Trophoblast cell (in vitro differentiated cells and primary cell): ENCODE measurements around the gene PCDHB13.
"Not testable (repeated sequence)": the region's sequence is repeated elsewhere in the genome, so short reads cannot be mapped to it uniquely, and the experiment has no call there.

Experiments used
- DNase-seq, 2 donors: peaks; one replicate each; pipeline ENCODE4 v3.0.0-alpha.2; 2016
- H2AFZ ChIP-seq: 2 replicates; pipeline ENCODE4 v1.6.1; 2013; ENCODE audit warnings: low read length, moderate library complexity, mild to moderate bottlenecking; ENCODE audit not compliant: insufficient read depth, poor library complexity
- H2AK5ac ChIP-seq: 2 replicates; pipeline ENCODE4 v1.6.1; 2013; ENCODE audit warnings: mild to moderate bottlenecking, low read length
- H2BK120ac ChIP-seq: 2 replicates; pipeline ENCODE4 v1.6.1; 2013; ENCODE audit warnings: low read length, mild to moderate bottlenecking, moderate library complexity; ENCODE audit not compliant: insufficient read depth, poor library complexity
- H2BK12ac ChIP-seq: 2 replicates; pipeline ENCODE4 v1.6.1; 2013; ENCODE audit warnings: mild to moderate bottlenecking, low read length, moderate library complexity
- H2BK5ac ChIP-seq: 2 replicates; pipeline ENCODE4 v1.6.1; 2013; ENCODE audit warnings: low read length, low read depth, moderate library complexity, mild to moderate bottlenecking; ENCODE audit not compliant: poor library complexity
- H3K14ac ChIP-seq: 2 replicates; pipeline ENCODE4 v1.6.1; 2013; ENCODE audit warnings: mild to moderate bottlenecking, low read length
- H3K18ac ChIP-seq: 2 replicates; pipeline ENCODE4 v1.6.1; 2013; ENCODE audit warnings: mild to moderate bottlenecking, low read length
- H3K23ac ChIP-seq: 2 replicates; pipeline ENCODE4 v1.6.1; 2013; ENCODE audit warnings: low read length
- H3K27ac ChIP-seq: 2 replicates; pipeline ENCODE4 v1.5.1; 2013; ENCODE audit warnings: low read depth, mild to moderate bottlenecking, inconsistent platforms, low read length, moderate library complexity
- H3K27me3 ChIP-seq: 2 replicates; pipeline ENCODE4 v1.6.1; 2013; ENCODE audit warnings: inconsistent platforms, mild to moderate bottlenecking, low read length, moderate library complexity; ENCODE audit not compliant: insufficient read depth
- H3K36me3 ChIP-seq, 2 experiments: 1 replicate in 1 of 2; 2 replicates in 1 of 2; pipeline ENCODE4 v1.6.1; 2013; ENCODE audit warnings: low read length in 2 of 2, mild to moderate bottlenecking in 2 of 2, moderate library complexity in 1 of 2; ENCODE audit not compliant: insufficient read depth in 2 of 2, control insufficient read depth in 1 of 2
- H3K4ac ChIP-seq: 2 replicates; pipeline ENCODE4 v1.6.1; 2013; ENCODE audit warnings: low read depth, mild to moderate bottlenecking, low read length, moderate library complexity
- H3K4me1 ChIP-seq, 2 experiments: 1 replicate in 1 of 2; 2 replicates in 1 of 2; pipeline ENCODE4 v1.6.1; 2013; ENCODE audit warnings: low read length in 2 of 2, mild to moderate bottlenecking in 2 of 2, moderate library complexity in 1 of 2; ENCODE audit not compliant: insufficient read depth in 2 of 2, control insufficient read depth in 1 of 2
- H3K4me2 ChIP-seq: 2 replicates; pipeline ENCODE4 v1.6.1; 2013; ENCODE audit warnings: inconsistent platforms, mild to moderate bottlenecking, low read length, moderate library complexity
- H3K4me3 ChIP-seq: 2 replicates; pipeline ENCODE4 v1.5.1; 2013; ENCODE audit warnings: mild to moderate bottlenecking, low read depth, low read length, inconsistent platforms
- H3K79me1 ChIP-seq: one replicate; pipeline ENCODE4 v1.6.1; 2013; ENCODE audit warnings: low read length
- H3K79me2 ChIP-seq: 2 replicates; pipeline ENCODE4 v1.6.1; 2013; ENCODE audit warnings: low read length, mild to moderate bottlenecking; ENCODE audit not compliant: control insufficient read depth, insufficient read depth, poor library complexity
- H3K9ac ChIP-seq: 2 replicates; pipeline ENCODE4 v1.6.1; 2013; ENCODE audit warnings: mild to moderate bottlenecking, low read length
- H3K9me3 ChIP-seq: 2 replicates; pipeline ENCODE4 v1.6.1; 2013; ENCODE audit warnings: low read depth, mild to moderate bottlenecking, control low read depth, inconsistent platforms, low read length; ENCODE audit not compliant: insufficient read depth
- H4K12ac ChIP-seq: 2 replicates; pipeline ENCODE4 v1.6.1; 2013; ENCODE audit warnings: low read depth, mild to moderate bottlenecking, low read length, moderate library complexity
- H4K8ac ChIP-seq: 2 replicates; pipeline ENCODE4 v1.6.1; 2013; ENCODE audit warnings: low read depth, mild to moderate bottlenecking, low read length, moderate library complexity
- H4K91ac ChIP-seq: one replicate; pipeline ENCODE4 v1.6.1; 2013; ENCODE audit warnings: low read depth, mild to moderate bottlenecking, low read length, moderate library complexity
- WGBS: extraction: QIAGEN DNeasy Blood & Tissue Kit; methylation state at CpG from one replicate; pipeline ENCODE4 v1.1.7; 2013; ENCODE audit warnings: missing lambda C conversion rate; ENCODE audit not compliant: insufficient read length, insufficient coverage; ENCODE audit errors: extremely low coverage; 5-methylcytosine and 5-hydroxymethylcytosine counted together

The PCDHB13 gene

GRCh38 chr5:141234109-141234667 lies 20.5 kb downstream of the PCDHB13 start:
- H3K79me2 ChIP-seq = no peaks in the 10 kb centered on the region
- no peak overlapping the region for H2BK5ac ChIP-seq
- DNase-seq = no peak
- no peak overlapping the region for H3K4me3 ChIP-seq
- H3K4me1 ChIP-seq = no peaks in the 10 kb centered on the region
- no peak overlapping the region for H4K12ac ChIP-seq
- no peak overlapping the region for H3K4ac ChIP-seq
- no peak overlapping the region for H2AFZ ChIP-seq
- no peak overlapping the region for H3K14ac ChIP-seq
- H4K91ac ChIP-seq = no peak overlapping the region
- H3K27ac ChIP-seq = no peak overlapping the region
- peaks cover 17% of the 10 kb centered on the region for H3K9me3 ChIP-seq
- WGBS = no CpG with 5 or more reads among the region's 15 CpGs
- no peaks in the 10 kb centered on the region for H3K27me3 ChIP-seq
- H3K79me1 ChIP-seq = no peaks in the 10 kb centered on the region
- no peak overlapping the region for H4K8ac ChIP-seq
- no peak overlapping the region for H3K18ac ChIP-seq
- H2AK5ac ChIP-seq = no peak overlapping the region
- no peak overlapping the region for H3K9ac ChIP-seq
- no peak overlapping the region for H2BK12ac ChIP-seq
- no peak overlapping the region for H3K4me2 ChIP-seq
- H2BK120ac ChIP-seq = no peak overlapping the region
- peaks cover 0 to 8% of the 10 kb centered on the region in 2 experiments for H3K36me3 ChIP-seq
- H3K23ac ChIP-seq = no peak overlapping the region

- WGBS = no CpG with 5 or more reads among the region's 40 CpGs
- not testable (repeated sequence) for H3K14ac ChIP-seq, H2AFZ ChIP-seq, H3K27ac ChIP-seq, H3K4me2 ChIP-seq, H3K18ac ChIP-seq, H3K4me1 ChIP-seq, H3K36me3 ChIP-seq, H3K23ac ChIP-seq, H3K79me1 ChIP-seq, H4K12ac ChIP-seq, H4K91ac ChIP-seq, H3K79me2 ChIP-seq, H2BK5ac ChIP-seq, H2BK120ac ChIP-seq, H3K27me3 ChIP-seq, DNase-seq, H2BK12ac ChIP-seq, H3K9ac ChIP-seq, H3K4ac ChIP-seq, H3K4me3 ChIP-seq, H4K8ac ChIP-seq, H2AK5ac ChIP-seq
- peaks cover 18% of the 10 kb centered on the region for H3K9me3 ChIP-seq
These were observed 22.2 kb downstream of the PCDHB13 start for GRCh38 chr5:141235922-141236321.

- Histone ChIP-seq H3K4ac (no peak overlapping the region), H3K36me3 (peaks cover 0 to 10% of the 10 kb centered on the region in 2 experiments), H2AK5ac (no peak overlapping the region), H2BK12ac (no peak overlapping the region), H4K12ac (no peak overlapping the region), H3K27me3 (no peaks in the 10 kb centered on the region), H3K4me3 (no peak overlapping the region), H3K79me1 (no peaks in the 10 kb centered on the region), H3K4me1 (no peaks in the 10 kb centered on the region), H3K18ac (no peak overlapping the region), H2BK5ac (no peak overlapping the region), H3K14ac (no peak overlapping the region), H2BK120ac (no peak overlapping the region), H4K8ac (no peak overlapping the region), H3K79me2 (no peaks in the 10 kb centered on the region), H3K4me2 (no peak overlapping the region), H3K27ac (no peak overlapping the region), H3K9ac (no peak overlapping the region), H3K9me3 (peaks cover 23% of the 10 kb centered on the region), H2AFZ (no peak overlapping the region), H3K23ac (no peak overlapping the region), H4K91ac (no peak overlapping the region)
- WGBS = no CpG with 5 or more reads among the region's 32 CpGs
- no peak for DNase-seq
These were observed 23.0 kb downstream of the PCDHB13 start for GRCh38 chr5:141236516-141237313.

- no peak overlapping the region for H3K4me2 ChIP-seq
- no peak overlapping the region for H4K8ac ChIP-seq
- H4K12ac ChIP-seq = no peak overlapping the region
- no peaks in the 10 kb centered on the region for H3K79me2 ChIP-seq
- no peak for DNase-seq
- no peak overlapping the region for H3K14ac ChIP-seq
- no peak overlapping the region for H3K9ac ChIP-seq
- H3K4me3 ChIP-seq = peak overlapping the region; percentile 12
- no peak overlapping the region for H2BK120ac ChIP-seq
- no CpG with 5 or more reads among the region's 43 CpGs for WGBS
- H3K23ac ChIP-seq = no peak overlapping the region
- no peaks in the 10 kb centered on the region for H3K79me1 ChIP-seq
- H3K18ac ChIP-seq = no peak overlapping the region
- H3K4ac ChIP-seq = no peak overlapping the region
- no peaks in the 10 kb centered on the region for H3K4me1 ChIP-seq
- no peaks in the 10 kb centered on the region for H3K27me3 ChIP-seq
- no peak overlapping the region for H2BK12ac ChIP-seq
- no peak overlapping the region for H2AK5ac ChIP-seq
- no peak overlapping the region for H2BK5ac ChIP-seq
- no peak overlapping the region for H4K91ac ChIP-seq
- no peak overlapping the region for H3K27ac ChIP-seq
- H3K36me3 ChIP-seq = peaks cover 0 to 4% of the 10 kb centered on the region in 2 experiments
- H2AFZ ChIP-seq = no peak overlapping the region
- H3K9me3 ChIP-seq = peaks cover 16% of the 10 kb centered on the region
These were observed 27.8 kb downstream of the PCDHB13 start for GRCh38 chr5:141241496-141241895.
